Stomach (tissue), 9 donors: Measurements from ENCODE around the gene C1QTNF7. TPM values are rescaled to one million over a fixed set of nuclear protein-coding genes. Genes with fewer than 3 reads are reported as not detected.

Experiments
- DNase-seq, 2 donors: peaks; one replicate each; pipeline versions ENCODE4 v3.0.0 to v3.0.0-alpha.2; 2013 to 2019
- H3K27ac ChIP-seq, 5 donors: fragments of 200-600 bp in 4 of 5; sonication (generic) in 4 of 5; one replicate each; pipeline ENCODE4 v1.5.1; 2013 to 2019; ENCODE audit warnings: mild to moderate bottlenecking in 1 of 5, moderate library complexity in 1 of 5
- H3K27me3 ChIP-seq, 3 donors: fragments of 200-600 bp; sonication (generic); one replicate each; pipeline ENCODE4 v1.5.1; 2017 to 2019; ENCODE audit warnings: mixed run types in 1 of 3
- H3K36me3 ChIP-seq, 4 donors: fragments of 200-600 bp; sonication (generic); 1 replicate in 3 of 4; 2 replicates in 1 of 4; pipeline ENCODE4 v1.5.1; 2016 to 2019
- H3K4me1 ChIP-seq, 4 donors: fragments of 200-600 bp; sonication (generic); one replicate each; pipeline ENCODE4 v1.5.1; 2016 to 2019
- H3K4me3 ChIP-seq, 4 donors: fragments of 200-600 bp; sonication (generic) in 3 of 4; one replicate each; pipeline ENCODE4 v1.5.1; 2016 to 2019; ENCODE audit warnings: mild to moderate bottlenecking in 1 of 4
- H3K9me3 ChIP-seq, 4 donors: fragments of 200-600 bp; sonication (generic); one replicate each; pipeline ENCODE4 v1.5.1; 2016 to 2019
- CTCF ChIP-seq, 7 experiments: fragments of 450-650 bp in 4 of 7; fragments of 200-600 bp in 3 of 7; sonication (generic) in 3 of 7; IDR thresholded peaks; one replicate each; pipeline ENCODE4 v1.5.1; 2016 to 2019; ENCODE audit warnings: antibody characterized with exemption in 7 of 7, control low read depth in 2 of 7, mild to moderate bottlenecking in 1 of 7
- EP300 ChIP-seq: sonication (generic); formaldehyde crosslinking; IDR thresholded peaks from one replicate; pipeline ENCODE4 v1.6.1; 2017; ENCODE audit warnings: antibody characterized with exemption
- POLR2A ChIP-seq, 4 donors: fragments of 450-650 bp; IDR thresholded peaks; one replicate each; pipeline ENCODE4 v1.6.1; 2016; ENCODE audit warnings: antibody characterized with exemption in 4 of 4, control low read depth in 2 of 4, mild to moderate bottlenecking in 1 of 4, moderate library complexity in 1 of 4
- POLR2AphosphoS5 ChIP-seq, 3 donors: sonication (generic); formaldehyde crosslinking; IDR thresholded peaks; one replicate each; pipeline ENCODE4 v1.6.1; 2016; ENCODE audit warnings: antibody characterized with exemption in 3 of 3
- WGBS, 5 donors: extraction: QIAGEN DNeasy Blood & Tissue Kit in 3 of 5; methylation state at CpG; one replicate each; pipeline versions ENCODE4 v1.1.5 to v1.1.7; 2013 to 2018; 5-methylcytosine and 5-hydroxymethylcytosine counted together
- intact Hi-C: fragments of 100-400 bp; cut with DNase I; formaldehyde crosslinking; loops from one replicate; pipeline ENCODE4 v1.15.1; 2023; ENCODE audit warnings: low total_unique reads
- polyA plus RNA-seq, 3 donors: library from polyadenylated mRNA; stranded (reverse); fragments of 200-250 nt; gene quantifications; one replicate each; pipeline ENCODE4 v1.2.3, GENCODE V29; 2013
- total RNA-seq, 5 donors: library from RNA; depleted of rRNA; stranded (reverse); fragments of >200 nt; gene quantifications; one replicate each; pipeline versions ENCODE4 v1.1.0 to v1.2.3, GENCODE V29; 2014 to 2016
- donor health status: healthy with polysubstance abuse.
- donor health status: Bipolar disorder and iron deficiency.
- donor health status: healthy.

The C1QTNF7 gene
- total and polyA plus RNA-seq, 8 donors = 0.68 to 73.2 (median 4.0) TPM

DNA sequence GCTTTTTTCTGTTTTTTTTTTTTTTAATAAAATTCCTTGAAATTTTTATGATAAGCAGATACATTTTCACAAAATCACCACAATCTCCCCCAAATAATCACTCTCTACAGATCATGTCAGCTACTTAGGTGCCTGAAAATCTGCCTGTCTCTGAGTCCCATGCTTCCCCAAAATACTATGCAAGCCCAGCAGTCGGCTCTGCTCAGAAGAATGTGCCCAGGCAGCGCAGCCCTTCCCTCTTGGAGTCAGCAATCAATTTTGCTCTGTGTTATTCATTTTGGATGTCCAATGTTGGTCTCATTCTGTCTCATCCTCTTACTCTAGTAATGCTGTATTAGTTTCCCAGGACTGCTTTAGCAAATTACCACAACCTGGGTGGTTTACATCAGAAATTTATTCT is 24.9 kb upstream of the C1QTNF7 start:
- Histone ChIP-seq H3K4me1 (peaks cover 0 to 49% (median 23%) of the 10 kb centered on the region in 4 donors), H3K27me3 (no peaks in the 10 kb centered on the region), H3K27ac (peak overlapping the region in 2 of 5 donors; percentile 61 to 63), H3K36me3 (no peaks in the 10 kb centered on the region), H3K4me3 (no peak overlapping the region), H3K9me3 (no peaks in the 10 kb centered on the region)
- WGBS, 5 donors = 56 to 71% (median 68%) methylated on average over 2 of the region's 2 CpGs
- TF ChIP-seq CTCF (IDR thresholded peaks at IDR 0.05) = no peak
- no peak for DNase-seq
- intact Hi-C loops = no loop called here

DNA sequence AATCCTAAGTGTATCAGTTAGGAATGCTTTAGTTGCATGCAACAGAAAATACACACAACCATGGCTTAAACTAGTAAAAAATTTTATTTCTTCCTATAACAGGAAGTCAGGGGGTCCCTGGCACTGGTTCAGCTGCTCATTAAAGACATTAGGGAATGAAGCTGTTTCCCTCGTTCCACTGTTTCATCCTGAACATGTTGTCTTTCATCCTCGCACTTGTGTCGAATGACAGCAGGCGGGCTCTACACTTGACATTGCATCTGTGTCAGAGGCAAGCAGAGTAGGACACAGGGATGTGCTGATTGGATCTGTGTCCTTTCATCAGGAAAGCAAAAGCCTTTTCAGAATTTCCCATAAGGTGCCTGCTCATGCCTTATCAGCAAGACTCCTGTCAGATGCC is 22.8 kb upstream of the C1QTNF7 start:
- Histone ChIP-seq H3K27ac (no peak overlapping the region), H3K4me3 (no peak overlapping the region), H3K27me3 (no peaks in the 10 kb centered on the region), H3K36me3 (no peaks in the 10 kb centered on the region), H3K4me1 (peaks cover 0 to 47% (median 17%) of the 10 kb centered on the region in 4 donors), H3K9me3 (no peaks in the 10 kb centered on the region)
- no peak for TF ChIP-seq EP300
- TF ChIP-seq POLR2A (IDR thresholded peaks at IDR 0.05) = no peak
- no peak for TF ChIP-seq POLR2AphosphoS5 (IDR thresholded peaks at IDR 0.05)
- TF ChIP-seq CTCF (IDR thresholded peaks at IDR 0.05) = no peak
- WGBS, 5 donors = 82 to 91% (median 86%) methylated on average over 4 of the region's 4 CpGs
- intact Hi-C loops = no loop called here
- no peak for DNase-seq

DNA sequence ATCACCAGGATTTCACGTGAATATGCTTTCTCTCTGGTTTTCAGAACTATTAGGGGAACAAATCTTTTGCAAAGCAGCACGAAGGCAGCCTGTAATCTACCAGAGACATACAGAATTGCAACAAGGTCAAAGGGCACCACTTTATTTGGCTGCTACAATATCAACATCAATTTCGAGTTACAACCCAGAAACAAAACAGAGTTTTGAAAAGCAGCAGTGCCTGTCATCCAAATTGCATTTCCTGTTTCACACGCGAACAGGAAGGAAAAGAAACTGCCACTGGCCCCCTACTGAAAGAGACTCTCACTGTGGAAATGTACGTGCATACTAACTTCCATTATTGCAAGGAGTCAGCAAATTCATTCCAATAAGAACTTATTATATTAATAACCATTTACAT is 17.1 kb upstream of the C1QTNF7 start:
- Histone ChIP-seq H3K4me1 (peaks cover 0 to 42% (median 24%) of the 10 kb centered on the region in 4 donors), H3K9me3 (no peaks in the 10 kb centered on the region), H3K4me3 (no peak overlapping the region), H3K27me3 (no peaks in the 10 kb centered on the region), H3K27ac (peak overlapping the region in 3 of 5 donors; percentile 24 to 53 (median 51)), H3K36me3 (no peaks in the 10 kb centered on the region)
- DNase-seq = peak in 1 of 2 donors; percentile 76
- intact Hi-C loops = no loop called here
- 11 to 26% (median 18%) methylated on average over 6 of the region's 6 CpGs for WGBS, 5 donors
- TF ChIP-seq POLR2A (IDR thresholded peaks at IDR 0.05) (no peak), CTCF (IDR thresholded peaks at IDR 0.05) (no peak), POLR2AphosphoS5 (IDR thresholded peaks at IDR 0.05) (no peak), EP300 (no peak)

DNA sequence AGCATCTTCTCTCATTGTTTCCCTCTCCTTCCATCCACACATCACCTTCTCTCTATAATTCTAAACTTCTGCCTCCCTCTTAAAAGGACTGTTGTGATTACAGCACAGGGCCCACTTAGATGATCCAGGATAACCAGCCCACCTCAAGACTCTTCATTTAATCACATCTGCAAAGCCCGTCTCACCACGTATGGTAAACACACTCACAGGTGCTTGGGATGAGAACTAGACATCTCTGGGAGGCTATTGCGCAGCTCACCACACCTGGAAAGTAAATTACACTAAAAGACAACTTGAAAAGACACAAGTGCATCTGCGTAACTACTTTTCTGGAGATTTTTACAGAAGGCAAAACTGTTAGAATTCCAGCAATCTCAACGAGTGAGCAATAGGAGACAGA is 15.4 kb upstream of the C1QTNF7 start:
- no peak overlapping the region for H3K4me3 ChIP-seq
- DNase-seq = no peak
- 83 to 90% (median 86%) methylated on average over 5 of the region's 5 CpGs for WGBS, 5 donors
- H3K27me3 ChIP-seq = no peaks in the 10 kb centered on the region
- H3K4me1 ChIP-seq = peaks cover 0 to 57% (median 31%) of the 10 kb centered on the region in 4 donors
- H3K36me3 ChIP-seq = no peaks in the 10 kb centered on the region
- intact Hi-C loops = no loop called here
- peak overlapping the region in 2 of 5 donors; percentile 2 to 52 for H3K27ac ChIP-seq
- H3K9me3 ChIP-seq = no peaks in the 10 kb centered on the region
- TF ChIP-seq POLR2A (IDR thresholded peaks at IDR 0.05) (no peak), CTCF (IDR thresholded peaks at IDR 0.05) (no peak), POLR2AphosphoS5 (IDR thresholded peaks at IDR 0.05) (no peak), EP300 (no peak)
